ENCODE data around the gene TARS2.

The TARS2 gene

GRCh38 chr1:150486966-150487762, at the start of gene TARS2:
TARS2 (plus strand) TSS chr1:150487419; CDS start chr1:150487451, 32 bp downstream.
- peak; percentile 38 for TF ChIP-seq CTCF (conservative IDR thresholded peaks at IDR 0.05; ENCODE audit: low read depth, low read length)
- peak within 1 kb of the TSS; percentile 88 for H3K4me3 ChIP-seq (ENCODE audit: low read depth, low read length)
- peak; percentile 99 for DNase-seq (ENCODE audit: low read depth)

- no peak for DNase-seq (ENCODE audit: low read depth)
- H3K4me3 ChIP-seq (ENCODE audit: low read depth, low read length) = no peak overlapping the region
- no peak for TF ChIP-seq CTCF (conservative IDR thresholded peaks at IDR 0.05; ENCODE audit: low read depth, low read length)
Observed at GRCh38 chr1:150441121-150441520, 46.1 kb upstream of the TARS2 start.

GRCh38 chr1:150444232-150444631, 43.0 kb upstream of the TARS2 start:
- no peak overlapping the region for H3K4me3 ChIP-seq (ENCODE audit: low read depth, low read length)
- DNase-seq (ENCODE audit: low read depth) = no peak
- no peak for TF ChIP-seq CTCF (conservative IDR thresholded peaks at IDR 0.05; ENCODE audit: low read depth, low read length)

GRCh38 chr1:150456146-150456647, 31.0 kb upstream of the TARS2 start:
- TF ChIP-seq CTCF (conservative IDR thresholded peaks at IDR 0.05; ENCODE audit: low read depth, low read length) = no peak
- H3K4me3 ChIP-seq (ENCODE audit: low read depth, low read length) = no peak overlapping the region
- DNase-seq (ENCODE audit: low read depth) = no peak

- no peak overlapping the region for H3K4me3 ChIP-seq (ENCODE audit: low read depth, low read length)
- peak; percentile 83 for TF ChIP-seq CTCF (conservative IDR thresholded peaks at IDR 0.05; ENCODE audit: low read depth, low read length)
- peak; percentile 76 for DNase-seq (ENCODE audit: low read depth)
Observed at GRCh38 chr1:150464422-150464826, 22.8 kb upstream of the TARS2 start.

GRCh38 chr1:150466964-150467363, 20.3 kb upstream of the TARS2 start:
- TF ChIP-seq CTCF (conservative IDR thresholded peaks at IDR 0.05; ENCODE audit: low read depth, low read length) = no peak
- no peak for DNase-seq (ENCODE audit: low read depth)

GRCh38 chr1:150469291-150469690, 17.9 kb upstream of the TARS2 start:
- TF ChIP-seq CTCF (conservative IDR thresholded peaks at IDR 0.05; ENCODE audit: low read depth, low read length) = no peak
- DNase-seq (ENCODE audit: low read depth) = no peak
- H3K4me3 ChIP-seq (ENCODE audit: low read depth, low read length) = no peak overlapping the region

More at GRCh38 chr1:150466964-150467363, 20.3 kb upstream of the TARS2 start:
- H3K4me3 ChIP-seq (ENCODE audit: low read depth, low read length) = no peak overlapping the region
